ACC112 (cell line): ENCODE results near the gene GOLGA5.

ENCODE experiments used
- H2AFZ ChIP-seq: fragments of 200-600 bp; sonication (generic); one replicate; pipeline ENCODE4 v1.6.0; 2017; ENCODE audit warnings: antibody characterized with exemption, low read length; ENCODE audit not compliant: unreplicated experiment
- H3K27ac ChIP-seq: fragments of 200-600 bp; sonication (generic); 2 replicates; pipeline ENCODE4 v1.5.1; 2014; ENCODE audit warnings: low read depth, mild to moderate bottlenecking, antibody characterized with exemption, low read length, moderate library complexity
- H3K27me3 ChIP-seq: fragments of 200-600 bp; sonication (generic); 2 replicates; pipeline ENCODE4 v1.6.1; 2014; ENCODE audit warnings: mild to moderate bottlenecking, antibody characterized with exemption, low read length, moderate library complexity, mixed read lengths; ENCODE audit not compliant: insufficient read depth
- H3K36me3 ChIP-seq: fragments of 200-600 bp; sonication (generic); 2 replicates; pipeline ENCODE4 v1.6.1; 2016; ENCODE audit warnings: mild to moderate bottlenecking, antibody characterized with exemption, low read length, moderate library complexity, mixed read lengths; ENCODE audit not compliant: insufficient read depth
- H3K4me1 ChIP-seq: fragments of 200-600 bp; sonication (generic); one replicate; pipeline ENCODE4 v1.6.1; 2016; ENCODE audit warnings: low read length, mixed read lengths; ENCODE audit not compliant: insufficient read depth, unreplicated experiment, control insufficient read depth
- H3K4me3 ChIP-seq: fragments of 200-600 bp; sonication (generic); 2 replicates; pipeline ENCODE4 v1.5.1; 2014; ENCODE audit warnings: mild to moderate bottlenecking, low read depth, low read length
- H3K79me2 ChIP-seq: fragments of 200-600 bp; sonication (generic); one replicate; pipeline ENCODE4 v1.6.0; 2016; ENCODE audit warnings: low read length; ENCODE audit not compliant: control insufficient read depth, unreplicated experiment, insufficient read depth

Gene GOLGA5

DNA sequence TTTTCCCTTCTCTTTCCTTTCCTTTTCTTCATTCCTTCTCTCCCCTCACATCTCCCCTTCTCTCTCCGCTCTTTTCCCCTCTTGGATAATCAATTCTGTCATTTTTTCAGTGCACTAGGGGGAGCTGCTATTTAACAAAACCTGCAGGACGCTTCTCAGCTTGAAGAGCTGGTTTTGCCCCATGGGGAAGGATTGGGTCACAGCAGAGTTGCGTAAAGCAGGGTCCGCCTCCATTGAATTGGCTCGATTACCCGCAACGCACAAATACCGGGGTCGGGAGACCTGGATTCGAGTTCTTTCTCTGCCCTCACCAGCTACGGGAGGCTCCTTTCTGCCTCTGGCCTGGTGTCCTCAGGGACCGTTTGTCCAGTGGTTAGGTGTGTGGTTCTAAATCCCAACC lies 86.7 kb downstream of the GOLGA5 start:
- Histone ChIP-seq H3K27me3 (peaks cover 92% of the 10 kb centered on the region), H3K36me3 (no peaks in the 10 kb centered on the region), H3K4me3 (no peak overlapping the region), H3K79me2 (no peaks in the 10 kb centered on the region), H3K27ac (no peak overlapping the region), H3K4me1 (peaks cover 4% of the 10 kb centered on the region), H2AFZ (no peak overlapping the region)

DNA sequence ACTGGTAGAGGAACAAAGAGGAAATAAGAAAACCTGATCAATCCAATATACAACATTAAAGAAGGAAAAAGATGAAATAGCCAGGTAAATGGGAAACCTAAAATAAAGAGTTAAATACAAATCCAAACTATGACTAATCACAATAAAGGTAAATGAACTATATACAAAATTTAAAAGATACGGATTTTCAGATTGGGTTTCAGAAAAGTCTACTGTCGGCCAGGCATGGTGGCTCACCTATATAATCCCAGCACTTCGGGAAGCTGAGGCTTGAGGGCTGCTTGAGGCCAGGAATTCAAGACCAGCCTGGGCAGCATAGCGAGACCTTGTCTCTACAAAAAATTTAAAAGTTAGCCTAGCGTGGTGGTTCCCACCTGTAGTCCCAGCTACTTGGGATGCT lies 89.0 kb downstream of the GOLGA5 start:
- Histone ChIP-seq H2AFZ (no peak overlapping the region), H3K27ac (no peak overlapping the region), H3K4me3 (no peak overlapping the region), H3K79me2 (no peaks in the 10 kb centered on the region), H3K27me3 (peaks cover 92% of the 10 kb centered on the region), H3K4me1 (peaks cover 4% of the 10 kb centered on the region), H3K36me3 (no peaks in the 10 kb centered on the region)

DNA sequence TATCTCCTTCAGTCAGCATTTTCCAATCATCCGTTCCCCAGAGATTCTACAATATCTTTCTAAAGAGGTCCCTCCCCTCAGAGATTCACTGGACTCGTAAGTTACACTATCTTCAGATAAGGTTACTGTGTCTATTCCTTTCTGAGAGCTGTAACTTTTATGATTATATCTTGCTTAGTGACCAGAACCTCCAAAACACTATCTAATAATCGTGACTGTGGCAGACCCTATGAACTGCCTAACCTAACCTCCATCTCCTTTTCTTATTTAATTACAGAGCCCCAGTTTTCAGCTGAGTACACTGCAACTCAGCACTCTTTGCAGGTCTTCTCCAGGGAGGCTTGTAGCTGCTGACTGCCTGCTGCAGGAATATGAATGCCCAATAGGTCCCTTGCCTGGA lies 90.3 kb downstream of the GOLGA5 start:
- Histone ChIP-seq H3K4me1 (peaks cover 4% of the 10 kb centered on the region), H3K4me3 (no peak overlapping the region), H3K27ac (no peak overlapping the region)

DNA sequence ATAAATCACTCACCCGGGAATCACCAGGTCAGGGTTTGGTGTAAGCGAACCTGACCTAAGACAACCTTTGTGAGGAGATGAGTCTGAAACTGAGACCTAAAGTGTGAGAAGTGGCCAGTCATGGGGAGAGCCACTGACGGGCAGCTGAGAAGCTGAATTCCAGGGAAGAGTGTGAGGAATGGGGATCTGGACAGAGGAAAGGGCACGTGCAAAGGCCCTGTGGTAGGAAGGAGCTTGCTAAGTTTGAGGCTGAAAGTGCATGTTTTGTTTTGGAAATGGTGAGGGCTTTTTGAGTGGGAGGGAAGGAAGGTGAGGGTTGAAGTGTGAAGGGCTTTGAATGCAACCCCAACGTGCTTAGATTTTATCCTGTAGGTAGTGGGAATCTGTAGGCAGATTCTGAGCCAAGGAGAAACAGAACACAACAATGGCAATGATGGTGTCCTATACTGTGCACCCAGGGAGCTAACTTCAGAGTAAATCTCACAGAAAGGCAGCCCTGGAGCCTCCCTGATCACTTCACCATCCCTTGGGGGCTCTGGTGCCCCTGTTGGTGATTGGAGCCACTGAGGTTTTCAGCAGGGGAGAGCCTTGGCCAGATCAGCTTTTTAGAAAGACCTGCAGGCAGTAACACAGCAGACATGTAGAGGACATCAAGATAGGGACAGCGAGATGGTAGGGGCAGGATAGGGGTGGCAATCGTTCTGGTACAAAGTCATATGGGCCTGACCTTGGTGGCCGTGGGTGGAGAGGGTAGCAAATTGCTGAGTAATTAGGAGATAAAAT lies 91.4 kb downstream of the GOLGA5 start:
- no peak overlapping the region for H3K27ac ChIP-seq
- H3K4me1 ChIP-seq: peaks cover 3% of the 10 kb centered on the region
- H3K27me3 ChIP-seq: peaks cover 93% of the 10 kb centered on the region

More for the DNA sequence above, 90.3 kb downstream of the GOLGA5 start:
- Histone ChIP-seq H3K27me3 (peaks cover 93% of the 10 kb centered on the region), H2AFZ (no peak overlapping the region), H3K36me3 (no peaks in the 10 kb centered on the region), H3K79me2 (no peaks in the 10 kb centered on the region)

DNA sequence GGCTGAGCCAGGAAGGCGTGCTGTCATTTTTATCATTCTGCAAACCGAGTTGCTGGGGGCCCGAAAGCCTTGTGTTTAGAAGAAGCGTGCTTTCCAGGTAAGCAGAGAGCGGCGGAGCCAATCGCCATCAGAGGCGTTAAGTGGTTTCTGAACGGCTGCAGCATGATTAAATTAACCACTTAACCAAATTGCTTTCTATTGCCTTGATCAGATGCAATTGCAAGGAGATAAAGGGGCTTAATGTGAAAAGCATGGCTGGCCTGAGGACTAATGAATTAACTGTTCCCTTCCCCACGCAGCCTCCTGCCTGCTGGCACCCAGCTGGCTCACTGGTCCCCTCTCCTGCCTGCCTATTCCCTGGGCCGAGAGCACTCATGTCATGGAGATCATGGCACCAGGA lies 92.2 kb downstream of the GOLGA5 start:
- Histone ChIP-seq H3K27me3 (peaks cover 95% of the 10 kb centered on the region), H3K4me3 (no peak overlapping the region), H3K4me1 (no peaks in the 10 kb centered on the region), H3K36me3 (no peaks in the 10 kb centered on the region), H3K79me2 (no peaks in the 10 kb centered on the region), H2AFZ (no peak overlapping the region), H3K27ac (no peak overlapping the region)

More for the DNA sequence above, 91.4 kb downstream of the GOLGA5 start:
- no peaks in the 10 kb centered on the region for H3K36me3 ChIP-seq
- H3K4me3 ChIP-seq: no peak overlapping the region
- H2AFZ ChIP-seq: no peak overlapping the region
- H3K79me2 ChIP-seq: no peaks in the 10 kb centered on the region

DNA sequence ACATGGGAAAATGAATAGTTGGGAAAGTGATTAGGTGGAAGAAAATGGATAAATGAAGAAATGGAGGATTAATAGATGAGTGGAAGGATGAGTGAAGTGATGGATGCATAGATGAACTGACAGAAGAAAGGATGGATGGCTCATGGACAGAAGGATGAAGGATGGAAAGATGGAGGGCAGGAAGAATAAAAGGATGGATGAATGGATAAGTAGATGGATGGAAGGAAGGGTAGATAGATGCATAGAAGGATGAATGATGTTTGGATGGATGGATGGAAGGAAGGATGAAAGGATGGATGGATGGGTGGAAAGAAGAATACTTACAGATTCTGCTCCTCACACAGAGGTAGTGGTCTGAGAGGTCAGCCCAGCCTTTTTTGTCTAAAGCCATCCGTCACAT lies 93.1 kb downstream of the GOLGA5 start:
- H3K27ac ChIP-seq: no peak overlapping the region
- H3K27me3 ChIP-seq: peaks cover 95% of the 10 kb centered on the region
- no peak overlapping the region for H3K4me3 ChIP-seq
- no peaks in the 10 kb centered on the region for H3K36me3 ChIP-seq
- H3K4me1 ChIP-seq: no peaks in the 10 kb centered on the region
- no peaks in the 10 kb centered on the region for H3K79me2 ChIP-seq
- H2AFZ ChIP-seq: no peak overlapping the region

DNA sequence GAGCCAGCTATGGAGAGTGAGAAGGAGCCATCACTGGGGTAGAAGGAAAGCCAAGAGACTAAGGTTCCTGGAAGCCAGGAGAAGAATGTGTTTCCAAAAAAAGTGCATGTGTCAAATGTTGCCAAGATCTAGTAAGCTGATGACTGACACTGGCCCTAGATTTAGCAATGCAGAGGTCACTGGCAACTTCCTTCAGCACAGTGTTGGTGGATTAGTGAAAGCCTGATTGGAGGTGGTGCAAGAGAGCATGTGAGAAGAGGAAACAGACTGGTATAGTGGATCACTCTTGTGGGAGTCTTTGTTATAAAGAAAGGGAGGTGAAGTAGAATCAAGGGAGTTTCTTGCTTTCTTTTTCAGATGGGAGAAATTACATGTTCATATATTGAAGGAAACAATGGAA lies 94.8 kb downstream of the GOLGA5 start:
- Histone ChIP-seq H3K79me2 (no peaks in the 10 kb centered on the region), H3K4me1 (no peaks in the 10 kb centered on the region), H2AFZ (no peak overlapping the region), H3K27me3 (peaks cover 96% of the 10 kb centered on the region), H3K4me3 (no peak overlapping the region), H3K27ac (no peak overlapping the region), H3K36me3 (no peaks in the 10 kb centered on the region)
